GM13977 (cell line): ENCODE data around the gene MYMX.

Experiments
- DNase-seq: peaks from one replicate; pipeline ENCODE4 v3.0.0; 2012; ENCODE audit warnings: low spot score
- in situ Hi-C: fragments of 300-500 bp; cut with MboI; formaldehyde crosslinking; loops from one replicate; pipeline ENCODE4 v1.12.0; 2022; ENCODE audit warnings: low sequenced_read_pairs, low pct_unique_long_range_greater_than_20kb, mixed read lengths, inconsistent platforms; ENCODE audit not compliant: unreplicated experiment
- TF ChIP-seq, protein P1 (sequence below): IDR thresholded peaks from 2 replicates; pipeline ENCODE4 v1.5.1; 2012; ENCODE audit warnings: mild to moderate bottlenecking, control low read depth; ENCODE audit not compliant: insufficient read depth; ENCODE audit errors: extremely low read depth, missing control alignments

Gene MYMX

DNA sequence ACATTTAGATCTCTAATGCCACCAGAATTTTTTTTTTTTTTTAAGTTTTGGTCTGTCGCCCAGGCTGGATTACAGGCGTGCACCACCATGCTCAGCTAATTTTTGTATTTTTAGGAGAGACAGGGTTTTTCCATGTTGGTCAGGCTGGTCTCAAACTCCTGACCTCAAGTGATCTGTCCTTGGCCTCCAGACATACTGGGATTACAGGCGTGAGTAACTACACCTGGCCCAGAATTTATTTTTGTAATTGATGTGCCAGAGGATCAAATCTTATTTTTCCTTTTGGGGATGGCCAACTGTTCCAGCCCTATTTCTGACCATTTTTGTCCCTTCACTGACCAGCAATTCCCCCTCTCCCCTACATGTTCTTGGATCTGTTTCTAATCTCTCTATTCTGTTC is 18.0 kb upstream of the MYMX start:
- in situ Hi-C loops = no loop called here
- DNase-seq = no peak
- TF ChIP-seq, protein P1, sequence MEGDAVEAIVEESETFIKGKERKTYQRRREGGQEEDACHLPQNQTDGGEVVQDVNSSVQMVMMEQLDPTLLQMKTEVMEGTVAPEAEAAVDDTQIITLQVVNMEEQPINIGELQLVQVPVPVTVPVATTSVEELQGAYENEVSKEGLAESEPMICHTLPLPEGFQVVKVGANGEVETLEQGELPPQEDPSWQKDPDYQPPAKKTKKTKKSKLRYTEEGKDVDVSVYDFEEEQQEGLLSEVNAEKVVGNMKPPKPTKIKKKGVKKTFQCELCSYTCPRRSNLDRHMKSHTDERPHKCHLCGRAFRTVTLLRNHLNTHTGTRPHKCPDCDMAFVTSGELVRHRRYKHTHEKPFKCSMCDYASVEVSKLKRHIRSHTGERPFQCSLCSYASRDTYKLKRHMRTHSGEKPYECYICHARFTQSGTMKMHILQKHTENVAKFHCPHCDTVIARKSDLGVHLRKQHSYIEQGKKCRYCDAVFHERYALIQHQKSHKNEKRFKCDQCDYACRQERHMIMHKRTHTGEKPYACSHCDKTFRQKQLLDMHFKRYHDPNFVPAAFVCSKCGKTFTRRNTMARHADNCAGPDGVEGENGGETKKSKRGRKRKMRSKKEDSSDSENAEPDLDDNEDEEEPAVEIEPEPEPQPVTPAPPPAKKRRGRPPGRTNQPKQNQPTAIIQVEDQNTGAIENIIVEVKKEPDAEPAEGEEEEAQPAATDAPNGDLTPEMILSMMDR = no peak

DNA sequence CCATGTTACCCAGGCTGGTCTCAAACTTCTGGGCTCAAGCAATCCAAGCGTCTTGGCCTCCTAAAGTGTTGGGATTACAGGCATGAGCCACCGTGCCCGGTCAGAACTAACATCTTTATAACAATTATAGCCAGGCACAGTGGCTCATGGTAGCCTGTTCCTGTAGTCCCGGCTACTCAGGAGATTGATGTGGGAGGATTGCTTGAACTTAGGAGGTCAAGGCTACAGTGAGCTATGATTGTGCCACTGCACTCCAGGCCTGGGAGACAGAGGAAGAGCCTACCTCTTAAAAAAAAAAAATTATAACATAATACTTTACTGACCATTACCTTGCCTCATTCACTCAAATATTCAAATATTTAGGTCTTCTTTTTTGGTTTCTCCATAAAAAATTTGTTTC is 16.8 kb upstream of the MYMX start:
- no peak for DNase-seq
- in situ Hi-C loops = no loop called here
- TF ChIP-seq, protein P1 = no peak

DNA sequence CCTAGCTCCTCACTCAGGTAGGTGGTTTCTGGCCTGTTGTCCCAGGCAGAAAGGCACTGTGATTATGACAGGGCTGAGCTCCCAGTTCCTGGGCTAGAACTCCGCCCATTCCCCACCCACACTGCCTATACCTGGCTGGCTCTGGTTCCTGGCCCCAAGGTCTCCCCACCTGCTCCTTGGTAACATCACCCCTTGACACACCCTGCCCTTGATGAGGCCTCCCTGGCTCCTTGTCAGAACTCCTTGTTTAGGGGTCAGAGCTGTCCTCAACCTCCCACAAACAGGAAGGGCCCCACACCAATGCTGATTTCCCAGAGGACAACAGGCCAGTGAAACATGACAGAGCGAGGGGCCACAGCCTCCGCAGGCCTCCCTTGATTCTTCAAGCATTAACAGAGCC is 15.5 kb upstream of the MYMX start:
- TF ChIP-seq, protein P1 = no peak
- no peak for DNase-seq
- in situ Hi-C loops = no loop called here

DNA sequence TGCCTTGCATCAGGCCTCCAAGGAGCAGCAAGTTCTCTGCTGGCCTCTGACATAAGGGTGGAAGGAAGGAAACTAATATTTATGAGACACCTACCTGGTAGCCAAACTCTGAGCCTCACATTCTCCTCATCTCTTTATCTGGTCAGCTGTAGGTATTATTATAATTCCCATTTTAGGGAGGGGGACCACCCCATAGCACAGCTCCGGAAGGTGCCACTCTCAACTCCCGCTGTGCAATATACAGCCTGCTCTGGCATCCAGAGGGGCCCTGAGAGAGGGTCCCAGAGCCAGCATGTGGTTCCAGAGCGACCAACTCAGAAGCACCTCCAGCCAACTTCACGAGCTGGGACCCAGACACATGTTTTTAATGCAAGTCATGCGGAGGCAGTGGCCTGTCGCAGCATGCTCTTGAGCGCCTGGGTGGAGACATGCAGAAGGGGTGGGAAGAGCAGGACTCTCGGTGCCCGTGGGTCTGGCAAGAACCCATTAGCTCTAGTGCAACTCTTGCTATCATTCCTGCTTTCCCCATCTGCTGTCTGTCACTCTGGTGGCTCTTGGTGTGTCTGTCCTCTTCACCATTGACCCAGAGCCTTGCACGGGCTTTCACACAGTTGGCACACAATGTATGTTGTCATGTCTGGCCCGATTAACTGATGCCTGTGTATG is 15.0 kb upstream of the MYMX start:
- in situ Hi-C loops = no loop called here
- TF ChIP-seq, protein P1 = no peak

DNA sequence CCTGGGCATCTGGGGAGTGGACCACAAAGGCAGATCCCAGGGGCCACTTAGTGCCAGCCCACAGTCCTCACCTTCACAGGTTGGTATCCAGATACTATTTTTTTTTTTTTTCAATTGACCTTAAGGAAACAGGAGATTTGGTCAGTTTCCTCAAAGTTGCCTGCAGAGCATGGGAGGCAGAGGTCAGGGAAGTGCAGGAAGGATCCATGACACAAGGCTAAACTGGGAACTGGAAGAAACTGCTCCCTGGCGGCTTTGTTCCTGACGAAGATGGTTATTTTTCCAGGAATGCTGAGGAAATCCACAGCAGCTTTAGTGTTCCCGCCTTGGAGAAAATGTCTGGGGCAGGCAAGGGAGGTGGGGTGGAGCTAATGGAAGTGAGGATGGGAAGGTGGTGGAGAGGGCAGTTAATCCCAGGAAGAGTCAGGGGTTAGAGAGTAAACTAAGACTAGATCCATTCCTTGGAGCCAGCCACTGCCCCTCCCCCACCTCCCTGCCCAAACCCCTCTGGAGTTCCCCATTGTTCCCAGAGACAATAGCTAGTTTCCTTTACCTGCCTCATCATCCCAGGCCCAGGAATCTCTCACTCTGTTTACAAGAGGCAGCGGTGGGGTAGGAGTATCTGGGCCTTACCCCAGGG is 14.3 kb upstream of the MYMX start:
- in situ Hi-C loops = no loop called here
- TF ChIP-seq, protein P1 = no peak
- no peak for DNase-seq

More for the DNA sequence above, 15.0 kb upstream of the MYMX start:
- DNase-seq = no peak

DNA sequence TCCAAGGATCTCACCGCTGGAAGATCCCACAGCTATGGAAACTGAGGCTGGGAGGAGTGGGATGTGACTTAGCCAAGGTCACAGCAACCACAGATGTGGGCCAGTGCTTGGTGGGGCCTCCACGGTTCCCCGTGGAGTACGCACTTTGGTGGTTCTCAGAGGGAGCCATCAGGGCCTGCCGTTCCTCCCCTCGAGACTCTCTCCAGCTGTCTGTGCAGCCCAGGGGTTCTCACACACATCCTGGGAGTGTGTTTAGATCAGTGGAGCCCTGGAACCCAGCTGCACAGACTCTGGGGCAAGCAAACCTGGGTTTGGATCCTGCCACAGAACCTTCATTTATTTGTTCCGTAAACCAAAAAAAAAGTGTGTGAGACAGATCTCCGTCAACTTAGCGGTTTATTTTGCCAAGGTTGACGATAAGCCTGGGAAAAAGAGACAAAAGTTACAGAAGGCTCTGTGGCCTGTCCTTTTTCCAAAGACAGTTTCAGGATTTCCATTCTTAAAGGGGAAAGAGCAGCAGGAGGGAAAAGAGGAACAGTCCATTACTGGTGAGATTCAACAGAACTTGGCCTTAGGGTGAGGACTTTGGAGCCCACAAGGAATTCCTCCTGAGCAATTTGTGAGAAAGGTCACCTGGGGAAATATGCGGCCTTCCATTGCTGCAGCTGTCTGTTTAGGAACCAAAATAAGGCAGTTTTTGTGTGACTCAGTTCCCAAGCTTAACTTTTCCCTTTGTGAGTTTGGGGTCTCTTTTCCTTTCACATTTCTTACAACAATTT is 13.6 kb upstream of the MYMX start:
- in situ Hi-C loops = no loop called here
- TF ChIP-seq, protein P1 = no peak
- no peak for DNase-seq
